ENCODE measurements around the gene SCPEP1.

DNA sequence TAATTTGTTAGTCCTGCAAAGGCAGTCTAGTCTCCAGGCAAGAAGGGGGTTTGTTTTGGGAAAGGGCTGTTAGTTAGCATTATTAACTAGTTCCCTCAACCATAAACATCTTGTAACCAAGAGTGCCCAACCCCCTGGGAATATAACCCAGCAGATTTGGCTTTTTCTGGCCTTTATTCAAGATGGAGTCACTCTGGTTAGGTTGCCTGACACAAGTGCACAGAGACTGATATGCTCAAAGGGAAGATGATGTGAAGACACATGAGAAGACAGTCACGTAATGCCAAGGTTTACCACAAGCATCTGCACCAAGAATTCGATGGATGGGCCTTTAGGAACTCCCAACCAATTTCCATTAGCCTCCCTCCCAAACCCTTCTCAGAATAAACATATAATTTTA, 3.9 kb upstream of the SCPEP1 start:
- TF ChIP-seq, protein P1, sequence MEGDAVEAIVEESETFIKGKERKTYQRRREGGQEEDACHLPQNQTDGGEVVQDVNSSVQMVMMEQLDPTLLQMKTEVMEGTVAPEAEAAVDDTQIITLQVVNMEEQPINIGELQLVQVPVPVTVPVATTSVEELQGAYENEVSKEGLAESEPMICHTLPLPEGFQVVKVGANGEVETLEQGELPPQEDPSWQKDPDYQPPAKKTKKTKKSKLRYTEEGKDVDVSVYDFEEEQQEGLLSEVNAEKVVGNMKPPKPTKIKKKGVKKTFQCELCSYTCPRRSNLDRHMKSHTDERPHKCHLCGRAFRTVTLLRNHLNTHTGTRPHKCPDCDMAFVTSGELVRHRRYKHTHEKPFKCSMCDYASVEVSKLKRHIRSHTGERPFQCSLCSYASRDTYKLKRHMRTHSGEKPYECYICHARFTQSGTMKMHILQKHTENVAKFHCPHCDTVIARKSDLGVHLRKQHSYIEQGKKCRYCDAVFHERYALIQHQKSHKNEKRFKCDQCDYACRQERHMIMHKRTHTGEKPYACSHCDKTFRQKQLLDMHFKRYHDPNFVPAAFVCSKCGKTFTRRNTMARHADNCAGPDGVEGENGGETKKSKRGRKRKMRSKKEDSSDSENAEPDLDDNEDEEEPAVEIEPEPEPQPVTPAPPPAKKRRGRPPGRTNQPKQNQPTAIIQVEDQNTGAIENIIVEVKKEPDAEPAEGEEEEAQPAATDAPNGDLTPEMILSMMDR (IDR thresholded peaks at IDR 0.05), result no peak
- no peak for TF ChIP-seq ZFX (IDR thresholded peaks at IDR 0.05; ENCODE audit: borderline replicate concordance)

Measured in 22Rv1 (cell line).